ENCODE data around the gene GPR89A.

GRCh38 chr1:145690587-145691558, 83.1 kb downstream of the GPR89A start:
- TF ChIP-seq CTCF (conservative IDR thresholded peaks at IDR 0.05) (no peak), ZFX (IDR thresholded peaks at IDR 0.05) (no peak)
